GM08714 (cell line): ENCODE data around the gene CD72.
"Not testable (repeated sequence)": the region's sequence is repeated elsewhere in the genome, so short reads cannot be mapped to it uniquely, and the experiment has no call there.

Experiments used
- H3K4me3 ChIP-seq: fragments of 200-500 bp; sonication (Bioruptor generic); 2 replicates; pipeline ENCODE4 v1.5.1; 2014; ENCODE audit warnings: mild to moderate bottlenecking, low read length, inconsistent platforms
- ZNF274 ChIP-seq: IDR thresholded peaks from 2 replicates; pipeline ENCODE4 v1.6.1; 2012; ENCODE audit warnings: mild to moderate bottlenecking, low read depth, low read length

Gene CD72

GRCh38 chr9:35656831-35657545 is 38.8 kb upstream of the CD72 start:
- H3K4me3 ChIP-seq = peak overlapping the region; percentile 8; the same call in 1 of the 2 replicates
- TF ChIP-seq ZNF274 = no peak

DNA sequence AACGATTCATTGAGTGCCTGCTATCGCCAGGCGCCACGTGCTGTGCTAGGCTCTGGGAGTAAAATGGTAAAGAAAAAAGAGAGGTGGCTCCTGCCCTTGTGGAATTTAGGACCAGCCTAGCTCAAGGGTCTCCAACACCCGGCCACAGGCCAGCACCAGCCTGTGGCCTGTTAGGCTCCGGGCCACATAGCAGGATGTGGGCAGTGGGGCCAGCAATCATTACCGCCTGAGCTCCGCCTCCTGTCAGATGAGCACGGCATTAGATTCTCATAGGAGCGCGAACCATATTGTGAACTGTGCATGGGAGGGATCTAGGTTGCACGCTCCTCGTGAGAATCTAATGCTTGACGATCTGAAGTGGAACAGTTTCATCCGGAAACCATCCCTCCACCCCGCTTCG is 38.1 kb upstream of the CD72 start:
- H3K4me3 ChIP-seq = no peak overlapping the region
- no peak for TF ChIP-seq ZNF274

DNA sequence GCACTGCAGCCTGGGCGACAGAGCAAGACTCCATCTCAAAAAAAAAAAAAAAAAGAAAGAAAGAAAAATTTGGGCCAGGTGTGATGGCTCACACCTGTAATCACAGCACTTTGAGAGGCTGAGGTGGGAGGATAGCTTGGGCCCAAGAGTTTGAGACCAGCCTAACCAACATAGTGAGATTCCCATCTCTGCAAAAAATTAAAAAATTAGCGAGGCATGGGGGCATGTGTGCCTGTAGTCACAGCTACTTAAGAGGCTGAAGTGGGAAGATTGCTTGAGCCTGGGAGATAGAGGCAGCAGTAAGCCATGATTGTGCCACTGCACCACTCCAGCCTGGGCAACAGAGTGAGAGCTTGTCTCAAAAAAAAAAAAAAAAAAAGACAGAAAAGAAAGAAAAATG is 35.4 kb upstream of the CD72 start:
- no peak overlapping the region for H3K4me3 ChIP-seq
- TF ChIP-seq ZNF274 = no peak

- TF ChIP-seq ZNF274 = no peak
- H3K4me3 ChIP-seq = no peak overlapping the region
These were observed 34.6 kb upstream of the CD72 start for GRCh38 chr9:35652829-35653209.

DNA sequence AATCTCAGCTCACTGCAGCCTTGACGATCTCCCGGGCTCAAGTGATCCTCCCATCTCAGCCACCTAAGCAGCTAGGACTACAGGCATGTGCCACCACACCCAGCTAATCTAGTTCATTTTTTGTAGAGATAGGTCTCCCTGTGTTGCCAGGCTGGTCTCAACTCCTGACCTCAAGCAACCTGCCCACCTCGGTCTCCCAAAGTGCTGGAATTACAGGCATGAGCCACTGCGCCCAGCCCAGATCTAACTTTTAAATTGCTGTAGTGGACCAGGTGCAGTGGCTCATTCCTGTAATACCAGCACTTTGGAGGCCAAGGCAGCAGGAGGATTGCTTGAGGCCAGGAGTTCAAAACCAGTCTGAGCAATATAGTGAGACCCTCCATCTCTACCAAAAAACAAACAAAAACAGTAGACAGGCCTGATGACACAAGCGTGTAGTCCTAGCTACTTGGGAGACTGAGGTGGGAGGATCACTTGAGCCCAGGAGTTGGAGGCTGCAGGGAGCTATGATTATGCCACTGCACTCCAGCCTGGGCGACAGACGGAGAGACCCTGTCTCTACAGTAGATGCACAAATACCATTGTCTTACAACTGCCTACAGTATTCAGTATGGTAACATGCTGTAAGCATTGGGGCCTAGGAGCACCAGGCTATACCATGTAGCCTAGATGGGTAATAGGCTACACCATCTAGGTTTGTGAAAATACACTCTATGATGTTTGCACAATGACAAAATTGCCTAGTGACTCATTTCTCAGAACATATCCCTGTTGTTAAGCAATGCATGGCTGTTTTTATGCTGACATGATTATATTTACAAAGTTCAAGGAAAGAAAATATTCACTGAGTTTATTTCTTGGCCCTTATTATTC is 34.0 kb upstream of the CD72 start:
- no peak for TF ChIP-seq ZNF274
- H3K4me3 ChIP-seq = no peak overlapping the region

GRCh38 chr9:35650341-35651158 is 32.3 kb upstream of the CD72 start, which contains the start of gene SIT1:
Gene SIT1 (minus strand): TSS chr9:35650931. CDS start chr9:35650853, 78 bp downstream.
- peak within 1 kb of the TSS; percentile 27; the same call in 1 of the 2 replicates for H3K4me3 ChIP-seq
- TF ChIP-seq ZNF274 = no peak

DNA sequence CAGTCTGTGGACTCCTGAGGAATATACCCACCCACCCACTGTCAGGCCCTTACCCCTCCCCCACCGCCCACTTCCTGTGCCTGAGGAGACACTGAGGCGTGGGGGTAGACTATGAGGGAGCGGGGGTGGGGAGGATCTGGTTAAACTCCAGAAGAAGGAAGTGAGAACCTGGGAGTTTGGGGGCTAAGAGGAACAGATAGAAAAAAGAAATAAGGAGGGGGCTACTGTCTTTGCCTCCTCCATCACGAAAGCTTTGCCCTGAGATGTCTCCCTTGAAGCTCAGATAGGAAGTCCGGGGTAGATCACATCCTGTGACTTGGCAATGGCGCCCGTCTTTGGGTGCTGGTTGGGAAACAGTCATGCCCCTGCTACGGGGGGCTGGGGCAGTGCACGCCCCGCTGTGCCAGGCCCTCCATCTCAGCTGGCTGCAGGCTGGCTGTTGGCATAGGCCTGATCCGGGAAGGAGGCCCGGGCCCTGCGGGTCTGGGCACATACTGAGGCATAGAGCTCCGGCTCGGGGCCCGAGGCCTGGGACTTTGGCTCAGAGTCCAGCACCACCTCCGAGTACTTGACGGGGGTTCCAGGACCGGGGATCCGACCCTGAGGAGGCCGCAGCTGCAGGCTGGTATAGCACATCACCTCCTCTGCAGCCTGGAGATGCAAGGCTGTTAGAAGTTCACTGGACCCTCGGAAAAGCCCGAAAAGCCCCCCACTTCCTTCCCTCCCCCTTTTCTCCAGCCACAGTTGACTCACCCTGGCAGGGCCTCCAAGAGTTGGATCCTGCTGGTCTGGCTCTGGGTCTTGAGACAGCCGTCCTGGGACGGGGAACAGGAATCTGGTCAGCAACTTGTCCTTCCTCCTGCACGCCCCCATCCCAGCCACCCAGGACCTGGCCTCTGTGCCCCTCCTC is 31.5 kb upstream of the CD72 start:
- peak overlapping the region; percentile 27; the same call in 1 of the 2 replicates for H3K4me3 ChIP-seq
- TF ChIP-seq ZNF274 = no peak

- H3K4me3 ChIP-seq = peak overlapping the region; percentile 75
These were observed 28.5 kb upstream of the CD72 start for GRCh38 chr9:35646533-35647265.

GRCh38 chr9:35646153-35646532 is 27.9 kb upstream of the CD72 start:
- TF ChIP-seq ZNF274 = no peak
- peak overlapping the region; percentile 75 for H3K4me3 ChIP-seq

More at GRCh38 chr9:35646533-35647265, 28.5 kb upstream of the CD72 start:
- no peak for TF ChIP-seq ZNF274

DNA sequence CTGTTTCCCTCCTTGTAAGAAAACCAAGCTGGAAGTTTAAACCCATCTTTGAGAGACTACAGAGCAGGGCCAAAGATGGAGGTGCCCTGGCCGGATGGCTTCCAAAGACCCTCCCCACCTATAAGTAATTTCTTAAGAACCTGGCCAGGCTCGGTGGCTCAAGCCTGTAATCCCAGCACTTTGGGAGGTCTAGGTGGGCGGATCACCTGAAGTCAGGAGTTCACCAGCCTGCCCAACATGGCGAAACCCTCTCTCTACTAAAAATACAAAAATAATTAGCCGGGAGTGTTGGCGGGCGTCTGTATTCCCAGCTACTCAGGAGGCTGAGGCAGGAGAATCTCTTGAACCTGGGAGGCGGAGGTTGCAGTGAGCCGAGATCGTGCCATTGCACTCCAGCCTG is 27.5 kb upstream of the CD72 start:
- peak overlapping the region; percentile 75; the same call in 1 of the 2 replicates for H3K4me3 ChIP-seq

GRCh38 chr9:35643046-35643445 is 24.8 kb upstream of the CD72 start:
- no peak for TF ChIP-seq ZNF274

DNA sequence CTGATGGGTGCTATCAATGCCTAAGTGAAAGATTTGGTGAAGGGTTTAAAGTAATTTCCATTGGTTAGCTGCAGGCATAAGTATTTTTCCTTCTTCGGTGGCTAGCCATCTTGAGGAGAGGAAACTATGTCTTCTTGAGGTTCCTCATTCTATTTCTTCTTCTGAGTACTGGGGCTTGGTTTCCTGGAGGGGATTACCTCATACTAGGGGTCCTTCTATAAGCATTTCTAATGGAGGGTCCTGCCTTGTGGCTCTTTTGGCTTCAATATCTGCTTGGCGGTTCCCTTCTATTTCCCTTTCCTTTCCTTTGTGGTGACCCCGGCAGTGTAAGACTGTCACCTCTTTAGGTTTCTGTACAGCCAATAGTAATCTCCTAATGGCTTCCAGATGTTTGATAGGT is 23.3 kb upstream of the CD72 start:
- H3K4me3 ChIP-seq = not testable (repeated sequence)

More at GRCh38 chr9:35643046-35643445, 24.8 kb upstream of the CD72 start:
- H3K4me3 ChIP-seq = no peak overlapping the region

- H3K4me3 ChIP-seq = not testable (repeated sequence)
These were observed 22.2 kb upstream of the CD72 start for GRCh38 chr9:35640431-35640830.
